Epithelial cell of esophagus (primary cell): ENCODE measurements around the gene PTPRN2.

Source experiments
- DNase-seq: peaks from one replicate; pipeline ENCODE4 v3.0.0; 2010; ENCODE audit warnings: low read depth
- H3K4me3 ChIP-seq: 2 replicates; pipeline ENCODE4 v1.5.1; 2011; ENCODE audit warnings: mild to moderate bottlenecking, low read length, control low read depth
- CTCF ChIP-seq: IDR thresholded peaks from 2 replicates; pipeline ENCODE4 v1.5.1; 2011; ENCODE audit warnings: low read depth, mild to moderate bottlenecking, low read length, control low read depth, inconsistent platforms; ENCODE audit not compliant: insufficient read depth; ENCODE audit errors: missing control alignments

The PTPRN2 gene

GRCh38 chr7:158110661-158111048, 477.0 kb downstream of the PTPRN2 start:
- DNase-seq = no peak
- no peak for TF ChIP-seq CTCF
- H3K4me3 ChIP-seq = no peak overlapping the region

- TF ChIP-seq CTCF = no peak
- DNase-seq = no peak
- no peak overlapping the region for H3K4me3 ChIP-seq
Observed at GRCh38 chr7:158110034-158110590, 477.5 kb downstream of the PTPRN2 start.

GRCh38 chr7:158109364-158110033, 478.1 kb downstream of the PTPRN2 start:
- no peak for DNase-seq
- H3K4me3 ChIP-seq = no peak overlapping the region
- TF ChIP-seq CTCF = no peak

- no peak overlapping the region for H3K4me3 ChIP-seq
- TF ChIP-seq CTCF = no peak
- DNase-seq = no peak
Observed at GRCh38 chr7:158108646-158109293, 478.9 kb downstream of the PTPRN2 start.

- no peak for DNase-seq
- no peak for TF ChIP-seq CTCF
- no peak overlapping the region for H3K4me3 ChIP-seq
Observed at GRCh38 chr7:158107806-158108205, 479.8 kb downstream of the PTPRN2 start.

GRCh38 chr7:158106272-158106671, 481.4 kb downstream of the PTPRN2 start:
- no peak for TF ChIP-seq CTCF
- no peak overlapping the region for H3K4me3 ChIP-seq
- no peak for DNase-seq
